ENCODE measurements around the gene EGLN1. TPM values are rescaled to one million over a fixed set of nuclear protein-coding genes. Genes with fewer than 3 reads are reported as not detected.

Gene EGLN1
- total RNA-seq, 1 experiment from 2014 or later = 29.0 TPM

GRCh38 chr1:231404318-231404717 lies 17.8 kb downstream of the EGLN1 start:
- Histone ChIP-seq H3K4me1 (ENCODE audit: control insufficient read depth, insufficient read depth, low read length) (peaks cover 29% of the 10 kb centered on the region), H3K9me3 (ENCODE audit: control insufficient read depth, insufficient read depth, low read depth, low read length) (no peaks in the 10 kb centered on the region), H3K27me3 (ENCODE audit: control insufficient read depth, insufficient read depth, low read length) (no peaks in the 10 kb centered on the region), H3K36me3 (ENCODE audit: control insufficient read depth, insufficient read depth, low read length) (no peaks in the 10 kb centered on the region; the same call in 1 of the 2 replicates), H3K4me3 (ENCODE audit: low read depth in 2 of 2, low read length in 2 of 2) (no peak overlapping the region), H3K27ac (ENCODE audit: low read length) (no peak overlapping the region)
- no TSS peak for BruUV-seq (replicated peaks)
- intact Hi-C loops (cut with micrococcal nuclease; ENCODE audit: unreplicated experiment) (no loop called here), in situ Hi-C loops (cut with HindIII; ENCODE audit: low pct_unique_long_range_greater_than_20kb, low sequenced_read_pairs) (no loop called here)
- ChIA-PET CTCF (interaction anchor here (0.6 kb wide), 1 partner anchor 11 kb away, joined by 4 read pairs; no protein-coding TSS in a partner anchor), POLR2A (no interaction called here)
- no peak for TF ChIP-seq TCF7L2 (IDR thresholded peaks at IDR 0.05; ENCODE audit: low read depth, low read length)
- TF ChIP-seq REST (IDR thresholded peaks at IDR 0.05; ENCODE audit: insufficient read depth in 1 of 2, low read depth in 2 of 2, low read length in 1 of 2) = no peak
- TF ChIP-seq SIN3A (IDR thresholded peaks at IDR 0.05; ENCODE audit: borderline replicate concordance, insufficient read depth, low read depth, low read length) = no peak
- no peak for TF ChIP-seq CTCF (IDR thresholded peaks at IDR 0.05)
- no peak for TF ChIP-seq POLR2AphosphoS5 (IDR thresholded peaks at IDR 0.05; ENCODE audit: low read depth, low read length)
- ATAC-seq (no peak), DNase-seq (ENCODE audit: low read depth, low spot score) (no peak)

- TF ChIP-seq TCF7L2 (IDR thresholded peaks at IDR 0.05; ENCODE audit: low read depth, low read length) (no peak), SIN3A (IDR thresholded peaks at IDR 0.05; ENCODE audit: borderline replicate concordance, insufficient read depth, low read depth, low read length) (no peak), CTCF (IDR thresholded peaks at IDR 0.05) (no peak), REST (IDR thresholded peaks at IDR 0.05; ENCODE audit: insufficient read depth in 1 of 2, low read depth in 2 of 2, low read length in 1 of 2) (no peak), POLR2AphosphoS5 (IDR thresholded peaks at IDR 0.05; ENCODE audit: low read depth, low read length) (no peak)
- no peak overlapping the region for H3K4me3 ChIP-seq (ENCODE audit: low read depth in 2 of 2, low read length in 2 of 2)
- no peak for DNase-seq (ENCODE audit: low read depth, low spot score)
- no peak for ATAC-seq
- in situ Hi-C loops (cut with HindIII; ENCODE audit: low pct_unique_long_range_greater_than_20kb, low sequenced_read_pairs) (no loop called here), intact Hi-C loops (cut with micrococcal nuclease; ENCODE audit: unreplicated experiment) (no loop called here)
- H3K4me1 ChIP-seq (ENCODE audit: control insufficient read depth, insufficient read depth, low read length) = peaks cover 10% of the 10 kb centered on the region
- ChIA-PET CTCF (no interaction called here), POLR2A (interaction anchor here (0.6 kb wide), 1 partner anchor 89 kb away, joined by 4 read pairs; no protein-coding TSS in a partner anchor)
- no peaks in the 10 kb centered on the region; the same call in 1 of the 2 replicates for H3K36me3 ChIP-seq (ENCODE audit: control insufficient read depth, insufficient read depth, low read length)
- H3K9me3 ChIP-seq (ENCODE audit: control insufficient read depth, insufficient read depth, low read depth, low read length) = no peaks in the 10 kb centered on the region
- BruUV-seq (replicated peaks) = no TSS peak
- H3K27ac ChIP-seq (ENCODE audit: low read length) = no peak overlapping the region
- H3K27me3 ChIP-seq (ENCODE audit: control insufficient read depth, insufficient read depth, low read length) = no peaks in the 10 kb centered on the region
These were observed 20.6 kb downstream of the EGLN1 start for GRCh38 chr1:231401478-231401877.
